Esophagus (tissue), 2 donors: ENCODE results near the gene ATP8A2. TPM values are rescaled to one million over a fixed set of nuclear protein-coding genes. Genes with fewer than 3 reads are reported as not detected.

ENCODE experiments used
- H3K27ac ChIP-seq, 2 donors: one replicate each; pipeline ENCODE4 v1.5.1; 2013; ENCODE audit warnings: low read depth in 2 of 2, mild to moderate bottlenecking in 2 of 2, inconsistent platforms in 1 of 2, low read length in 1 of 2, moderate library complexity in 1 of 2
- H3K27me3 ChIP-seq, 2 donors: one replicate each; pipeline ENCODE4 v1.6.1; 2013; ENCODE audit warnings: low read length in 2 of 2, control low read depth in 1 of 2, mild to moderate bottlenecking in 1 of 2; ENCODE audit not compliant: insufficient read depth in 2 of 2, control insufficient read depth in 1 of 2
- H3K36me3 ChIP-seq, 2 donors: one replicate each; pipeline ENCODE4 v1.6.1; 2013; ENCODE audit warnings: low read length in 1 of 2; ENCODE audit not compliant: control insufficient read depth in 2 of 2, insufficient read depth in 2 of 2
- H3K4me1 ChIP-seq, 2 donors: one replicate each; pipeline ENCODE4 v1.6.1; 2013; ENCODE audit warnings: low read length in 1 of 2; ENCODE audit not compliant: control insufficient read depth in 2 of 2, insufficient read depth in 2 of 2
- H3K4me3 ChIP-seq, 2 donors: one replicate each; pipeline ENCODE4 v1.5.1; 2013; ENCODE audit warnings: low read length in 2 of 2, mild to moderate bottlenecking in 2 of 2, low read depth in 1 of 2, moderate library complexity in 1 of 2
- H3K9me3 ChIP-seq, 2 donors: one replicate each; pipeline ENCODE4 v1.6.1; 2013; ENCODE audit warnings: mild to moderate bottlenecking in 2 of 2, low read depth in 1 of 2, low read length in 1 of 2, moderate library complexity in 1 of 2; ENCODE audit not compliant: control insufficient read depth in 2 of 2, insufficient read depth in 1 of 2
- WGBS, 2 donors: extraction: QIAGEN DNeasy Blood & Tissue Kit; methylation state at CpG; one replicate each; pipeline ENCODE4 v1.1.7; 2013; 5-methylcytosine and 5-hydroxymethylcytosine counted together
- polyA plus RNA-seq, 2 donors: library from polyadenylated mRNA; stranded (reverse); fragments of 200-250 nt; gene quantifications; one replicate each; pipeline ENCODE4 v1.2.3, GENCODE V29; 2013
- donor health status: healthy with polysubstance abuse.
- donor health status: Bipolar disorder and iron deficiency.

Gene ATP8A2
- polyA plus RNA-seq, 2 donors = 0.01 TPM; not detected in 1

DNA sequence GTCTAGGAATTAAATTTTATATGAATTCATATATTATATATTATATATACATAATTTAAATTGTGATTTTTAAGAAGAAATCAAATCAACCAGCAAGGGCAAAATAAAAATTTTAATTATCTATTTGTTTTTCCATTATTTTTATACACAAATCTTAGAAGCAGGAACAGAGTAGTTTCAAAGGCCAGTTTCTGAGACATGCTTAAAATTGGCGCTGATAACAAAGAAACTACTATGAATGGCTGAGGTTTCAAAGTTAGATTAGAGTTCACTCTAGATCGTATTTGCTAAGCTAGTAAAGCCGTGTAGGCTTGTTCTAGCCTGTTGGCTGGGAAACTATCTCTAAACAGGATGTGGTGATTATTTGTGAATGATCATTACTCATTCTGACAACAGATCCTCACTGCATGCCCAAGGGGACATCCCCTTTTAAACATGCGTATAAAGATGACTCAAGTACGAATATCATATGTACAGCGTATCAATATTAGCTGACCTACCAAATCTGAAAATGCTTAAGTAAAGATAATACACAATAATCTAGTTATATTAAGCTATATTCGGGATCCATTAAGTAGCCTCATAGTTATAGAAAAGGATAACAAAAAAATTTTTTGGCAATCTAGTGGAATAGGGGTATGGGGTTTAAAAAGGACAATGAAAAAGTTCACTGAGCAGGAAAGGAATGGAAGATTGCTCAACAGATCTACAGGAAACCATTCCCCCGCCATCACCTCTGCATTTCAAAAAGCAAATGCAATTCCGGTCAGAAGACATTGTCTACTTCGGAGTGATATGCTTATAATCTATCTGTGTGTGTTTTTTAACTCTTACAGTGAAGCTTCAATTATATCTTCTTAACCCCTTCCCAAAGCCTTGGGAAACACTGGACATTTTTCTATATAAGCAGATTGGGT lies 529.9 kb downstream of the ATP8A2 start:
- Histone ChIP-seq H3K4me1 (peaks cover 2 to 3% of the 10 kb centered on the region in 2 donors), H3K36me3 (no peaks in the 10 kb centered on the region), H3K27me3 (no peaks in the 10 kb centered on the region), H3K4me3 (no peak overlapping the region), H3K9me3 (no peaks in the 10 kb centered on the region), H3K27ac (no peak overlapping the region)
- 19 to 35% methylated on average over 10 of the region's 10 CpGs for WGBS, 2 donors

DNA sequence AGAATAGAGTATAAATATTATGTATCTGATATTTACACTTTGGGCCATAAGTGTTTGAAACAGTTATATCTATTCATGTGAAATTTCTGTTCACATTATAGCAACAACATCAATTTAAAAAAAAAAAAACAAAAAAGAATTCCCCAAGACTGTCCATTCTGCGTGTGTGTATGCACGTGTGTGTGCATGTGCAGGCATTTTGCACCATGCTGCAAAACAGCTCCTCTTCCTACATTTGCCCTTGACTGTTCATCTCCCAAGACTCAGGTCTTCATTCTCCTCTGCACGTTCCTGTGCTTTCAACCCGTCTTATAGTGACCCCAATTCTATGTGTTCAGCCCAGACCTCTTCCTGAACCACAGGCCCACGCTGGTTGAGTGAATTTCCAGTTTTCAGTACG lies 530.7 kb downstream of the ATP8A2 start:
- H3K9me3 ChIP-seq = no peaks in the 10 kb centered on the region
- 64 to 72% methylated on average over 6 of the region's 6 CpGs for WGBS, 2 donors
- peaks cover 2 to 3% of the 10 kb centered on the region in 2 donors for H3K4me1 ChIP-seq
- H3K27me3 ChIP-seq = no peaks in the 10 kb centered on the region
- H3K36me3 ChIP-seq = no peaks in the 10 kb centered on the region
- no peak overlapping the region for H3K4me3 ChIP-seq
- no peak overlapping the region for H3K27ac ChIP-seq

DNA sequence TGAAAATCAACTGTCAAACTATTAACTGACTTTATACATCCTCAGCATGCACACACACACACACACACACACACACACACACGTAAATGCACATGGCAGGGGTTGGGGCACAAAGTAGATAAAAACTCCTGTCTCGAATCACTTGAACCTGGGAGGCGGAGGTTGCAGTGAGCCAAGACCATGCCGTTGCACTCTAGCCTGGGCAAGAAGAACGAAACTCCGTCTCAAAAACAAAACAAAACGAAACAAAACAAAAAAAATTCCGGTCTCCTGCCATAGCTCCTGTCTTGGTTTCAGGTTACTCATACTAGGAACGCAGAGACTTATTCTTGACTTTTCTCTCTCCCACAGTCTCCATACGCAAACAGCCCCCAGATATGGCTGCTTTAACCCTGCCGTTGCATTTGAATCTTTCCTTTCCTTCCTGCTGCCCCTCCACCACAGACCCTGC lies 531.1 kb downstream of the ATP8A2 start:
- Histone ChIP-seq H3K36me3 (no peaks in the 10 kb centered on the region), H3K4me1 (peaks cover 2 to 3% of the 10 kb centered on the region in 2 donors), H3K9me3 (no peaks in the 10 kb centered on the region), H3K27ac (no peak overlapping the region), H3K27me3 (no peaks in the 10 kb centered on the region), H3K4me3 (peak overlapping the region in 1 of 2 donors; percentile 12)
- 55 to 61% methylated on average over 11 of the region's 11 CpGs for WGBS, 2 donors

DNA sequence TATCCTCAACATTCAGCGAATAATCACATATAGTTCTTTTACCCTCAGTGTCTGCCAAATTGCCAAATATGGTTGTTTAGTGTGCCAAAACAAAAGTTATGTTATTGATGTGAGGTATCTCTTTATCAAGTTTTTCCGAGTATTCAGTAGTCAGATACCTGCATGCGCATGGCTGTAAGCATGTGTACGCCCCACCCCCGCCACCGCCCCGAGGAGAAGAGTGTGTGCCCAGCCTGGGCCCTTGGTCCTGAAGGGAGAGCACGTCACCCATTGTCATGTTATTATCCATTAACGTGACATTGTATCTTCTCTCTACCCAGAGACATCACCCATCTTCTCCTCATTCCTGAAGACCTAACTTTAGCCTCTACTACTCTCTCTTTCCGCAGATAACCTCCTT lies 533.1 kb downstream of the ATP8A2 start:
- Histone ChIP-seq H3K36me3 (no peaks in the 10 kb centered on the region), H3K9me3 (no peaks in the 10 kb centered on the region), H3K27ac (no peak overlapping the region), H3K27me3 (no peaks in the 10 kb centered on the region), H3K4me1 (peaks cover 2 to 3% of the 10 kb centered on the region in 2 donors), H3K4me3 (no peak overlapping the region)
- WGBS, 2 donors = 96% methylated on average over 10 of the region's 10 CpGs

DNA sequence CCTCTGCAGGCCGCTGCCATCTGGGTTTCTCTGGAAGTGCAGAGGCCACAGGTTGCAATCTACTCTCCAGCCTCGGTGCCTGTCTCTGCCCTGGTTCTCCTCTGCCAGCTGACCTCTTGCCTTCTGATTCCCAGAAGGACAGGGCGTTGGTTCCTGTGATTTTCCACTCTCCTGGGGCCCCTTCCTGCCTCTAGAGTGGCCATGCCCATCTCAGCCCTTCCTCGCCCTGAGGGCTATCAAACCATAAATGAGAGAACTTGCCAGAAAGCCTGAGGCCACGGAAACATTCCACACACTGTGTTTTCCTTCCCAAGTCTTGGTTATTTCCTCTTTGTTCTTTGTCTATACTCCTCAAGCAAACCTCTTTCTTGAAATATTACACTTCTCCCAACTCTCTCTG lies 533.8 kb downstream of the ATP8A2 start:
- H3K27ac ChIP-seq = no peak overlapping the region
- H3K36me3 ChIP-seq = no peaks in the 10 kb centered on the region
- no peaks in the 10 kb centered on the region for H3K27me3 ChIP-seq
- H3K9me3 ChIP-seq = no peaks in the 10 kb centered on the region
- H3K4me3 ChIP-seq = no peak overlapping the region
- 70 to 72% methylated on average over 5 of the region's 5 CpGs for WGBS, 2 donors
- H3K4me1 ChIP-seq = peaks cover 2 to 3% of the 10 kb centered on the region in 2 donors

DNA sequence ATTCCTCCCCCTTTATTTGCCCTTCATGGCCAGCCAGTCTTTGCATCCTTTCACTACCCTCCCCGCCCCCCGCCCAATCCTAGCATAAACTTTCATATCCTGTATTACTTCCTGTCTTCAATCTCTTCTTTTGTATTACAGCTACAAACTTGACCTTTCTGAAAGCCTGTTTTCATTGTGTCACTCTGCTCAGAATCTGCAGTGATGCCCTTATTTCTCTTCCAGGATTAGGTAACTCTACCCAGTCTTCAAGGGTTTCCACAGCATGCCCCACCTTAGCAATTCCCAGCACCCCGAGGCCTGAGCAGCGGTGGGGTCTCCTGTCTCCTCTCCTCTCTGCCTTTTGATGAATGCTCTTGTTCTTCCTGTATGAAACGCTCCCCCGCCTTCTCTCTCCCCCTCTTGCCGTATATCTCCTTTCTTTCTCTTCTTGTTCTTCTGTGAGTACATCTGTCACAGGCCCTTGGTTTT lies 534.5 kb downstream of the ATP8A2 start:
- Histone ChIP-seq H3K27me3 (no peaks in the 10 kb centered on the region), H3K36me3 (no peaks in the 10 kb centered on the region), H3K9me3 (no peaks in the 10 kb centered on the region), H3K27ac (no peak overlapping the region), H3K4me3 (no peak overlapping the region), H3K4me1 (peaks cover 0 to 3% of the 10 kb centered on the region in 2 donors)
- WGBS, 2 donors = 65 to 66% methylated on average over 7 of the region's 7 CpGs

DNA sequence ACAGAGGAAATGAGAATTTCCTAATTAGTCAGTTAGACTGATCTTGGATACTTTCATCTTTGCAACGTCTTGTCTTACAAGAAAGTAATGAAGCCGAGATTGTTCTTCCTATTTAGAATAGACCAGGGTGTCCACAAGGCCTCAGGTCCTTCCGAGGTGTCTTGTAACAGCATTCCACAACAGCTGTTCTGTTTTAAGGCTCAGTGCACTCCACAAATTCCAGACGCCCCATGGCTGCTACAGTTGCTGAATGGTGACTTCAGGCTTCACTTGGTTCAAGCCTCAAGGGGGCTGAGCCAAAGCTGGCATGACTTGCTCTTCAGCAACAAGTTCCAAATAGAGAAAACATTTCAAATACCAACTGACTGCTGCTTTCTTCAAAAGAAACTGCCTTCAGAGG lies 536.6 kb downstream of the ATP8A2 start:
- Histone ChIP-seq H3K9me3 (no peaks in the 10 kb centered on the region), H3K4me1 (no peaks in the 10 kb centered on the region), H3K36me3 (no peaks in the 10 kb centered on the region), H3K27me3 (no peaks in the 10 kb centered on the region), H3K4me3 (no peak overlapping the region), H3K27ac (no peak overlapping the region)
- WGBS, 2 donors = 78% methylated on average over 4 of the region's 4 CpGs

DNA sequence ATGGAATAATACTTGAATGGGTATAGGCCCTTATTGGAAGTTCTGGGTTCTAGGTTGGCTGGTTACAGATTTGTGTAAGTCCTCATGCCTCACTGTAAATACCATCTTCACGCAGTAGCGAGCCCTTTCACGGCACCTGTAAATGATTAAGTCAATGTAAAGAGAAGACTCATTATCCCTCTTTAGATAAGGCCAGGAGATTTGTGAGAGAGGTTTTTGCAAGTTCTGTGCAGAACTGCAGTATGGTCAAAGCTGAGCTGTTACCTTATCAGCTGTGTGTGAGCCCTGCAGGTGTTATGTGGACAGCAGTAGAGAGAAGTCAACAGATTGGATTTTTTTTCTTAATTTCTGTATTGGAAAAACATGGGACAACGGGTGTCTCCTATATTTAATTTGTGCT lies 538.5 kb downstream of the ATP8A2 start:
- Histone ChIP-seq H3K36me3 (no peaks in the 10 kb centered on the region), H3K4me3 (no peak overlapping the region), H3K4me1 (no peaks in the 10 kb centered on the region), H3K9me3 (no peaks in the 10 kb centered on the region), H3K27me3 (no peaks in the 10 kb centered on the region), H3K27ac (no peak overlapping the region)
- WGBS, 2 donors = 73 to 89% methylated on average over 4 of the region's 4 CpGs

DNA sequence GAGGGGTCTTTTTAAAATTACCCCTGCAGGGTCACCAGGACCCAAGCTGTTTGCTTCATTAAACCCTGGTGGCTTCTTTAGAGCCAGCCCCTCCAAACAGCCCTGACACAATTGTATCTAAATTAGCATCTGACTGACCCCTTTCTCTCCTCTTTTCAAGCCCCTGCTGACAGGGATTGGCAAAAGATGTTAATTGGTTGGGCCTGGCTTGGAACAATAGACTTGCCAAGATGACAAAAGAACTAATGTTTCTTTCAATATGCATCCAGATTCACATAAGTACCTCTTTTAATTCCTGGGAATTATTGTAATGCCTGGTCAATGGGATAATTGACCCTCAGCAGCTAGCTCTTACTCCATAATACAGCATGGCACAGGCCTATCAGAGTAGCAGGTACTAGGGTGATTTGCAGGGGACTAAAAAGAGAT lies 539.2 kb downstream of the ATP8A2 start:
- no peaks in the 10 kb centered on the region for H3K4me1 ChIP-seq
- H3K27me3 ChIP-seq = no peaks in the 10 kb centered on the region
- H3K4me3 ChIP-seq = no peak overlapping the region
- no peaks in the 10 kb centered on the region for H3K9me3 ChIP-seq
- H3K36me3 ChIP-seq = no peaks in the 10 kb centered on the region
- no peak overlapping the region for H3K27ac ChIP-seq

DNA sequence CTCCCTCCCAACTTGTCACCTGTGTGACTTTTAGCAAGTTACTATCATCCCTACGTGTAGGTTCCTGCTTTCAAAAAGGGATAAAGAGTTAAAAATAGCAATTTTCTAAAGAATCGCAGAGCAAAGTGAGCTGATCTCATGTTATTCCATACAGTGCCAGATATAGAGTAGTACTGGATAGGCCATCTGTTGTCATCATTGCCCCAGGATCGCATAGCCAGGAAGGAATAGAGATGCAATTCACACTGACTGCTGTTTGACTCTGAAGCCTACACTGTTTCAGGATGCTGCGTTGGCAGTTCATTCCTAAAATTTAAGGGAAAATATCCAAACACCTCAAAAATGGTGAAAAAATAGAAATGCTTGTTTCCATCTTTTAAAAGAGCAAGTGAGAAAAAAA lies 541.2 kb downstream of the ATP8A2 start:
- Histone ChIP-seq H3K4me3 (no peak overlapping the region), H3K9me3 (no peaks in the 10 kb centered on the region), H3K27me3 (no peaks in the 10 kb centered on the region), H3K36me3 (no peaks in the 10 kb centered on the region), H3K4me1 (no peaks in the 10 kb centered on the region), H3K27ac (no peak overlapping the region)
- 83 to 90% methylated on average over 4 of the region's 4 CpGs for WGBS, 2 donors
